BJ (cell line): ENCODE results near the gene VKORC1. TPM values are rescaled to one million over a fixed set of nuclear protein-coding genes. Genes with fewer than 3 reads are reported as not detected.

Experiments
- CTCF ChIA-PET: fragments of 350-600 bp; formaldehyde crosslinking; extraction: SDS; loops from one replicate; lab custom pipeline; 2021; ENCODE audit warnings: antibody characterized with exemption, inconsistent platforms; lab: Yijun Ruan, JAX
- POLR2A ChIA-PET: fragments of 300-600 bp; sonication (Branson Sonifier 250); formaldehyde crosslinking; extraction: SDS; loops from one replicate; lab custom pipeline; 2021; ENCODE audit warnings: antibody characterized with exemption; lab: Charles Lee
- DNase-seq: peaks from one replicate; pipeline ENCODE4 v3.0.0-alpha.2; 2011; ENCODE audit warnings: low read depth
- H3K27me3 ChIP-seq: 2 replicates; pipeline ENCODE4 v1.6.0; 2011; ENCODE audit warnings: low read length; ENCODE audit not compliant: control insufficient read depth, insufficient read depth
- H3K36me3 ChIP-seq: 2 replicates; pipeline ENCODE4 v1.5.1; 2011; ENCODE audit warnings: low read length; ENCODE audit not compliant: control insufficient read depth, insufficient read depth
- H3K4me3 ChIP-seq: 2 replicates; pipeline ENCODE4 v1.5.1; 2011; ENCODE audit warnings: low read depth, mild to moderate bottlenecking, control low read depth, low read length
- polyA plus RNA-seq: library from polyadenylated mRNA; depleted of rRNA; stranded (reverse); fragments of >200 nt; gene quantifications from 2 replicates; pipeline ENCODE4 v1.2.3, GENCODE V29; 2011
- TF ChIP-seq, protein P1 (sequence below): IDR thresholded peaks from 2 replicates; pipeline ENCODE4 v1.5.1; 2011; ENCODE audit warnings: low read depth, mild to moderate bottlenecking, control low read depth, inconsistent platforms, low read length, moderate library complexity; ENCODE audit not compliant: insufficient read depth

The VKORC1 gene
- polyA plus RNA-seq, 1 experiment: 515 TPM

DNA sequence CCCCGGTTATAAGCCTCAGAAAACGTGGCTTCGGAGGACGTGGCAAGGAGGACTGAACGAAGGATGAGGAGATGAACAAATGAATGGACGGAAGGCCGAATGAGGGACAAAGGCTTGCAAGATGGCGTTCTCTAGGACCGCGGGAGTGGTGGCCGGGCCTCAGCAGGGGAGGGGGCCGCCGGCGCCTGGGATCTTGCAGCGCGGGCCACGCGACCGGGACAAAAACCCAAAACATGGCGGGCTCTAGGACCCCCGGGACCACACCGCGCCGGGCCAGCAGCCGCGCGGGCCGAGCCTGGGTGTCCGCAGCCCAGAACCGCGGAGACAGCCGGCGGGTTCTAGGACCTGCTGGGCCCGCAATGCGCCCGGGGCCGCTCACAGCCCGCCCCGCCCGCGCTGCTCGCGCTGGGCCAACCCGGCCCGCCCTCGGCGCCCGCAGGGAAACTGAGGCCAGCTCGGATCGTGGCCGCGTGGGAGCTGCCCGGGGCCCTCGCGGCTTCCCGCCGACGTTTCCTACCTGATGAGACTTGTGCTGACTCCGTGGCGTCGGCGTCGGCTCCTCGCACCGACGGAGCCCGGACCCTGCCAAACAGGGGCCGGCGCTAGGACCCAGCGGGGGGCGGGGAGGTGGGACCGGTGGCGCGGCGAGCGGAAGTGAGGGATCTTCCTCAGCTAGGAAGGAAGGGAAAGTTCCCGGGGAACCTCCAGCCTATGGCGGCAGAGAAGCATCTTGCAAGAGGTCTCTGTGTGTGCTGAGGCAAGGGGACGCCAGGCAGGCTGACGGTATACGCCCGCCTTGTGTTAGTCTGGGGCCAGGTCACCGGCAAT, 21.2 kb downstream of the VKORC1 start:
- POLR2A ChIA-PET: interaction anchor here (1.1 kb wide), 1 partner anchor 75 kb away, joined by 11 read pairs; no protein-coding TSS in a partner anchor
- DNase-seq: no peak
- TF ChIP-seq, protein P1, sequence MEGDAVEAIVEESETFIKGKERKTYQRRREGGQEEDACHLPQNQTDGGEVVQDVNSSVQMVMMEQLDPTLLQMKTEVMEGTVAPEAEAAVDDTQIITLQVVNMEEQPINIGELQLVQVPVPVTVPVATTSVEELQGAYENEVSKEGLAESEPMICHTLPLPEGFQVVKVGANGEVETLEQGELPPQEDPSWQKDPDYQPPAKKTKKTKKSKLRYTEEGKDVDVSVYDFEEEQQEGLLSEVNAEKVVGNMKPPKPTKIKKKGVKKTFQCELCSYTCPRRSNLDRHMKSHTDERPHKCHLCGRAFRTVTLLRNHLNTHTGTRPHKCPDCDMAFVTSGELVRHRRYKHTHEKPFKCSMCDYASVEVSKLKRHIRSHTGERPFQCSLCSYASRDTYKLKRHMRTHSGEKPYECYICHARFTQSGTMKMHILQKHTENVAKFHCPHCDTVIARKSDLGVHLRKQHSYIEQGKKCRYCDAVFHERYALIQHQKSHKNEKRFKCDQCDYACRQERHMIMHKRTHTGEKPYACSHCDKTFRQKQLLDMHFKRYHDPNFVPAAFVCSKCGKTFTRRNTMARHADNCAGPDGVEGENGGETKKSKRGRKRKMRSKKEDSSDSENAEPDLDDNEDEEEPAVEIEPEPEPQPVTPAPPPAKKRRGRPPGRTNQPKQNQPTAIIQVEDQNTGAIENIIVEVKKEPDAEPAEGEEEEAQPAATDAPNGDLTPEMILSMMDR: no peak
- Histone ChIP-seq H3K27me3 (no peaks in the 10 kb centered on the region), H3K36me3 (peaks cover 15% of the 10 kb centered on the region), H3K4me3 (peak overlapping the region; percentile 81)
- CTCF ChIA-PET: interaction anchor here (0.5 to 1.8 kb wide), 11 partner anchors 9 to 138 kb away, joined by 3 to 11 read pairs (median 3); partner anchors contain the start of genes BCKDK, HSD3B7 and SETD1A

DNA sequence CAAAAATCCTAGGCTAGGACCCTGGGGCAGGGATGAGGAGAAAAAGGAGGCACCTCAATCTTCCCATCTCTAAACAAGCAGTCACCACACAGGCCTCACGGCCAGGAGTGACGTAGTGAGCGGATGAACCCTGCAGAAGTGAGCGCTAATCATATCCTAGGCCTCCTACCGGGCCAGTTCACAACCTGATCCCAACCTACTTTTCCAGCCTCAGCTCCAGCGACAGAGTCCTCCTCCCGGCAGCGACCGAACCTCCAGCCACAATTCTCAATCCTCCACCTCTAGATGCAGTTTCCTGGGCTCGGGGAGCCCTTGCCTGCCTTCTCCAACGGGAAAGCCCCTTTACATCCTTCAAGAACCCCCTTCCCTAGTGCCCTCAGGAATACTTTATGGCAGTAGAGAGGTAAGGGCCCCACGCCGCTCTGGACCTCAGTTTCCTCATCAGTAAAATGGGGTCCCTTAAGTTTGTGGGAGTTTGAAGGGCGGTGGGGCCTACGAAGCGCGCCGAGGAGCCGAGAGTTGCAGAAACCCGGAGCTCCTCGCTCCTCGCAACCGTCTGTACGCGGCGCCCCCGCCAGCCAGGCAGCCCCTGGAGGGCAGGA, 22.0 kb downstream of the VKORC1 start:
- TF ChIP-seq, protein P1: no peak
- no peak for DNase-seq
- CTCF ChIA-PET: interaction anchor here (0.7 to 1.8 kb wide), 2 partner anchors 70 to 72 kb away, joined by 3 to 7 read pairs; no protein-coding TSS in a partner anchor
- POLR2A ChIA-PET: no interaction called here
- Histone ChIP-seq H3K27me3 (no peaks in the 10 kb centered on the region), H3K36me3 (peaks cover 9% of the 10 kb centered on the region), H3K4me3 (peak overlapping the region; percentile 81)

DNA sequence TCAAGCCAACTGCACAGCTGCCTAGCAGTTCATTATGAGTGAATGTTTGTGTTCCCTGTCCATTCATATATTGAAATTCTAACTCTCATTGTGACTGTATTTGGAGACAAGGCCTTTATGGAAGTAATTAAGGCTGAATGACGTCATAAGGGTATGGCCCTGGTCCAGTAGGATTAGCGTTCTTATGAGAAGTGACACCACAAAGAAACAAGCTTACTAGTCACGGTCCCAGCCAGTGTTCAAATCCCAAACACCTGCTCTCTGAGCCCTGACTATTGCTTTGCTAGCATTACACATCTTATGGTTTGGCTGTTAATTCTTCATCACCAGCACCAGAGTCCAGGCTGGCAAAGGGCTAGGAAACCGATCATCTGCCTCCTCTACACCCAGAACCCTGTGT, 22.7 kb downstream of the VKORC1 start:
- DNase-seq: peak; percentile 82
- H3K36me3 ChIP-seq: peaks cover 2% of the 10 kb centered on the region
- H3K27me3 ChIP-seq: no peaks in the 10 kb centered on the region
- TF ChIP-seq, protein P1: no peak
- POLR2A ChIA-PET: no interaction called here
- peak overlapping the region; percentile 81 for H3K4me3 ChIP-seq
- CTCF ChIA-PET: interaction anchor here (1.0 kb wide), 1 partner anchor 86 kb away, joined by 7 read pairs; no protein-coding TSS in a partner anchor

DNA sequence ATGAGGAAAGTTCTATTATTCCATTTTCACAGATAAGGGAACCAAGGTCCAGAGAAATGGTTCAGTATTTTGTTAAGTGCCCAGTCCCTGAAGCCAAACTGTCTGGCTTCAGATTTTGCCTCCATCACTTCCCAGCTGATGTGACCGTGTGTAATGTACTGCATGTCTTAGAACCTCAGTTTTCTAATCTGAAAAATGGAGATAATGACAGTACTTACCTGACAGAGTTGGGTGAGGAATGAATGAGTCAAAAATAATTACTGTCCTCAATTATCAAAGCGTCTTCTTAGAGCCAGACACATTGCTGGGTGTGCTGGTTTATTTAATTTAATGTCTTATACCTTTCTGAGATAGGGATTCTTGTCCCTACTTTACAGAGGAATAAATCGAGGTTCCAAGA, 27.3 kb downstream of the VKORC1 start:
- H3K27me3 ChIP-seq: no peaks in the 10 kb centered on the region
- H3K36me3 ChIP-seq: no peaks in the 10 kb centered on the region
- ChIA-PET CTCF (no interaction called here), POLR2A (no interaction called here)
- no peak for DNase-seq
- TF ChIP-seq, protein P1: no peak
- H3K4me3 ChIP-seq: no peak overlapping the region

DNA sequence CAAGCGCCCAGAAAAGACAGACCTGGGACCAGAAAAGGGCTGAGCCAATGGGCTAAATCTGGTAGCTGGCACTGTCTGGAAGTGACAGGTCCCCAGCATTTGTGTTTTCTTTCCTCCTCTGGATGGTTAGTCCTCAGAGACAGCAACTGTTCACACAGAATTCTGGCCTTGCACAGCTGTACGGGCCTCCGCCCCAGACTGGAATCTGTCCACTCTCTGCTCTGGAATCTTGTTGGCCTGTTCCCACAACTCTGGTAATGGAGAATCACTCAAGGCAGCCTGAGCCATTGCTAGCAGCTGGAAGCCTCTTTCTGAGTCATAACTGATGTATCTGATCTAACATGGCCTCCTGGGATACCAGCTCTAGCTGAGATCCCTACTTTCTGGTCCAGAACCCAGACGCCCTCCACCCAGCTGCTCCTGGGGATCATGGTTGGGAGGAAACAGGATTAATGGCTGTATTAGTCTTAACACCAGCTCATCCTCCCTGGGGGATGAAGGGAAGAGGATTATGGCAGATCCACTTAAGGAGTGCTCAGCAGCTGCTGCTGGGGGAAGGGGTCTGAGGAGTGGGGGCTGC, 29.6 kb downstream of the VKORC1 start:
- TF ChIP-seq, protein P1: no peak
- no peaks in the 10 kb centered on the region for H3K27me3 ChIP-seq
- H3K4me3 ChIP-seq: no peak overlapping the region
- peaks cover 14% of the 10 kb centered on the region for H3K36me3 ChIP-seq
- CTCF ChIA-PET: interaction anchor here (0.9 to 1.4 kb wide), 4 partner anchors 9 to 112 kb away, joined by 3 to 9 read pairs (median 4); partner anchors contain the start of genes HSD3B7 and ZNF668
- POLR2A ChIA-PET: interaction anchor here (0.6 kb wide), 1 partner anchor 10 kb away, joined by 13 read pairs; no protein-coding TSS in a partner anchor
- peak; percentile 90 for DNase-seq
